H1 (cell line): ENCODE data around the gene TASOR2.

ENCODE experiments used
- BACH1 ChIP-seq: IDR thresholded peaks from 2 replicates; pipeline ENCODE4 v1.6.1; 2012; ENCODE audit warnings: low read length, improper control_type of control experiment
- GTF2F1 ChIP-seq: IDR thresholded peaks from 2 replicates; pipeline ENCODE4 v1.6.1; 2012; ENCODE audit warnings: low read depth, low read length, improper control_type of control experiment, borderline replicate concordance
- POLR2A ChIP-seq, 2 experiments: IDR thresholded peaks; 1 replicate in 1 of 2; 2 replicates in 1 of 2; pipeline ENCODE4 v1.6.1; 2011; ENCODE audit warnings: low read depth in 2 of 2, low read length in 2 of 2, mild to moderate bottlenecking in 2 of 2; ENCODE audit errors: control extremely low read depth in 1 of 2
- TF ChIP-seq, protein P1 (sequence below), 3 experiments: IDR thresholded peaks; 1 replicate in 2 of 3; 2 replicates in 1 of 3; pipeline versions ENCODE4 v1.5.1 to v1.6.1; 2011; ENCODE audit warnings: low read length in 3 of 3, mild to moderate bottlenecking in 3 of 3, inconsistent platforms in 2 of 3, low read depth in 1 of 3, moderate library complexity in 1 of 3; ENCODE audit not compliant: insufficient read depth in 1 of 3; ENCODE audit errors: control extremely low read depth in 1 of 3
- TF ChIP-seq, protein P2 (sequence below): IDR thresholded peaks from 2 replicates; pipeline ENCODE4 v1.6.1; 2011; ENCODE audit warnings: low read depth, mild to moderate bottlenecking, low read length; ENCODE audit not compliant: insufficient read depth

DNA sequence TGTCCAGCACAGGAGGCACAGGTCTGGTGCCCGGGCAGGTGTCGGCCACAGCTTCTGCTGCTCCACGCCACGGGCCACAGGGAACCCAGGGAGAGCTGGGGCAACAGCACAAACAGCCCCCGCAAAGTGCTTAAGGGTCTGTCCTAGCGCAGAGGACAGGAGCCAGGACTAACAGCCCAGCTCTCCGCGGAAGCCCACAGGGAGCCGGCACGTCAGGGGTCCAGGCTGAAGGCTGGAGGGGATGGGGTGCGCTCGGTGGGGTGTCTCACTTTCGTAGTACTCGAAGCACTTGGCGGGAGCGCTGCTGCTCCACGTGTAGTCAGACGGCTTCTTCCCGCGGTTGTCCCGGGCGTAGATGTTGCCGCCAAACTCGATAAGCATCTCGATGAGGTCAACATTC, 43.1 kb upstream of the TASOR2 start:
- TF ChIP-seq BACH1 (no peak), GTF2F1 (no peak), POLR2A (IDR thresholded peaks at IDR 0.05; ENCODE audit: control extremely low read depth in 1 of 2, low read depth in 2 of 2, low read length in 2 of 2) (no peak)
- TF ChIP-seq, protein P1, sequence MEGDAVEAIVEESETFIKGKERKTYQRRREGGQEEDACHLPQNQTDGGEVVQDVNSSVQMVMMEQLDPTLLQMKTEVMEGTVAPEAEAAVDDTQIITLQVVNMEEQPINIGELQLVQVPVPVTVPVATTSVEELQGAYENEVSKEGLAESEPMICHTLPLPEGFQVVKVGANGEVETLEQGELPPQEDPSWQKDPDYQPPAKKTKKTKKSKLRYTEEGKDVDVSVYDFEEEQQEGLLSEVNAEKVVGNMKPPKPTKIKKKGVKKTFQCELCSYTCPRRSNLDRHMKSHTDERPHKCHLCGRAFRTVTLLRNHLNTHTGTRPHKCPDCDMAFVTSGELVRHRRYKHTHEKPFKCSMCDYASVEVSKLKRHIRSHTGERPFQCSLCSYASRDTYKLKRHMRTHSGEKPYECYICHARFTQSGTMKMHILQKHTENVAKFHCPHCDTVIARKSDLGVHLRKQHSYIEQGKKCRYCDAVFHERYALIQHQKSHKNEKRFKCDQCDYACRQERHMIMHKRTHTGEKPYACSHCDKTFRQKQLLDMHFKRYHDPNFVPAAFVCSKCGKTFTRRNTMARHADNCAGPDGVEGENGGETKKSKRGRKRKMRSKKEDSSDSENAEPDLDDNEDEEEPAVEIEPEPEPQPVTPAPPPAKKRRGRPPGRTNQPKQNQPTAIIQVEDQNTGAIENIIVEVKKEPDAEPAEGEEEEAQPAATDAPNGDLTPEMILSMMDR (IDR thresholded peaks at IDR 0.05; ENCODE audit: control extremely low read depth in 1 of 3, insufficient read depth in 1 of 3, low read depth in 1 of 3, low read length in 3 of 3), result no peak
- TF ChIP-seq, protein P2, sequence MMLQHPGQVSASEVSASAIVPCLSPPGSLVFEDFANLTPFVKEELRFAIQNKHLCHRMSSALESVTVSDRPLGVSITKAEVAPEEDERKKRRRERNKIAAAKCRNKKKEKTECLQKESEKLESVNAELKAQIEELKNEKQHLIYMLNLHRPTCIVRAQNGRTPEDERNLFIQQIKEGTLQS, result no peak
